Measurements from ENCODE around the gene MAPK12.

Gene MAPK12

GRCh38 chr22:50242406-50242949, 19.0 kb downstream of the MAPK12 start:
- H3K27me3 Mint-ChIP-seq (ENCODE audit: low read depth) = no peaks in the 10 kb centered on the region
- no peaks in the 10 kb centered on the region for H3K36me3 Mint-ChIP-seq (ENCODE audit: low read depth)
- peak overlapping the region; percentile 97 to 100 (median 99) for H3K4me3 Mint-ChIP-seq
- TF ChIP-seq CTCF (IDR thresholded peaks at IDR 0.05; ENCODE audit: unreplicated experiment in 3 of 3) = no peak
- H3K4me1 Mint-ChIP-seq = peaks cover 24% of the 10 kb centered on the region
- H3K9me3 Mint-ChIP-seq = no peaks in the 10 kb centered on the region
- peak overlapping the region; percentile 49 to 81 (median 66) for H3K27ac Mint-ChIP-seq

GRCh38 chr22:50238755-50239154, 22.7 kb downstream of the MAPK12 start:
- no peak overlapping the region for H3K4me3 Mint-ChIP-seq
- H3K4me1 Mint-ChIP-seq = peaks cover 24% of the 10 kb centered on the region

GRCh38 chr22:50236731-50237409, 24.6 kb downstream of the MAPK12 start:
- Mint-ChIP-seq H3K9me3 (no peaks in the 10 kb centered on the region), H3K4me1 (peaks cover 17% of the 10 kb centered on the region), H3K36me3 (ENCODE audit: low read depth) (peaks cover 13% of the 10 kb centered on the region), H3K27ac (no peak overlapping the region), H3K27me3 (ENCODE audit: low read depth) (no peaks in the 10 kb centered on the region), H3K4me3 (peak overlapping the region in 1 of 3 experiments; percentile 12)
- TF ChIP-seq CTCF (IDR thresholded peaks at IDR 0.05; ENCODE audit: unreplicated experiment in 3 of 3) = peak; percentile 50 to 54 (median 50)

More at GRCh38 chr22:50238755-50239154, 22.7 kb downstream of the MAPK12 start:
- Mint-ChIP-seq H3K27ac (no peak overlapping the region), H3K36me3 (ENCODE audit: low read depth) (peaks cover 7% of the 10 kb centered on the region), H3K27me3 (ENCODE audit: low read depth) (no peaks in the 10 kb centered on the region), H3K9me3 (no peaks in the 10 kb centered on the region)
- TF ChIP-seq CTCF (IDR thresholded peaks at IDR 0.05; ENCODE audit: unreplicated experiment in 3 of 3) = no peak

GRCh38 chr22:50233223-50233622, 28.3 kb downstream of the MAPK12 start:
- Mint-ChIP-seq H3K27ac (no peak overlapping the region), H3K9me3 (no peaks in the 10 kb centered on the region), H3K4me1 (peaks cover 6% of the 10 kb centered on the region), H3K4me3 (no peak overlapping the region), H3K27me3 (ENCODE audit: low read depth) (no peaks in the 10 kb centered on the region), H3K36me3 (ENCODE audit: low read depth) (peaks cover 24% of the 10 kb centered on the region)
- no peak for TF ChIP-seq CTCF (IDR thresholded peaks at IDR 0.05; ENCODE audit: unreplicated experiment in 3 of 3)

GRCh38 chr22:50232481-50233151, 28.9 kb downstream of the MAPK12 start:
- Mint-ChIP-seq H3K36me3 (ENCODE audit: low read depth) (peaks cover 24% of the 10 kb centered on the region), H3K27ac (no peak overlapping the region), H3K4me3 (no peak overlapping the region), H3K4me1 (peaks cover 6% of the 10 kb centered on the region), H3K27me3 (ENCODE audit: low read depth) (no peaks in the 10 kb centered on the region), H3K9me3 (no peaks in the 10 kb centered on the region)
- no peak for TF ChIP-seq CTCF (IDR thresholded peaks at IDR 0.05; ENCODE audit: unreplicated experiment in 3 of 3)
